Measurements from ENCODE around the gene GINS3. TPM values are rescaled to one million over a fixed set of nuclear protein-coding genes. Genes with fewer than 3 reads are reported as not detected.
"Not testable (repeated sequence)": the region's sequence is repeated elsewhere in the genome, so short reads cannot be mapped to it uniquely, and the experiment has no call there.

Gene GINS3
- total RNA-seq, 1 donor from 2014 or later: 7.0 TPM

GRCh38 chr16:58389724-58390123 lies 2.5 kb upstream of the GINS3 start:
- DNase-seq (ENCODE audit: low spot score): no peak

GRCh38 chr16:58393138-58393504 lies 850 bp downstream of the GINS3 start:
- DNase-seq (ENCODE audit: low spot score): no peak

- DNase-seq (ENCODE audit: low spot score): not testable (repeated sequence)
Observed at GRCh38 chr16:58396897-58397296, 4.6 kb downstream of the GINS3 start.

- DNase-seq (ENCODE audit: low spot score): no peak
Observed at GRCh38 chr16:58399718-58400633, 7.7 kb downstream of the GINS3 start.

- not testable (repeated sequence) for DNase-seq (ENCODE audit: low spot score)
Observed at GRCh38 chr16:58401305-58401704, 9.0 kb downstream of the GINS3 start.

- no peak for DNase-seq (ENCODE audit: low spot score)
Observed at GRCh38 chr16:58402796-58403195, 10.5 kb downstream of the GINS3 start.

- no peak for DNase-seq (ENCODE audit: low spot score)
Observed at GRCh38 chr16:58409316-58409973, 17.2 kb downstream of the GINS3 start.

GRCh38 chr16:58411336-58411735 lies 19.1 kb downstream of the GINS3 start:
- DNase-seq (ENCODE audit: low spot score): no peak

GRCh38 chr16:58411736-58412614 lies 19.7 kb downstream of the GINS3 start:
- DNase-seq (ENCODE audit: low spot score): no peak

GRCh38 chr16:58412615-58412970 lies 20.3 kb downstream of the GINS3 start:
- not testable (repeated sequence) for DNase-seq (ENCODE audit: low spot score)

GRCh38 chr16:58413359-58413758 lies 21.1 kb downstream of the GINS3 start:
- no peak for DNase-seq (ENCODE audit: low spot score)

GRCh38 chr16:58415003-58415402 lies 22.7 kb downstream of the GINS3 start:
- DNase-seq (ENCODE audit: low spot score): no peak

GRCh38 chr16:58415961-58416360 lies 23.7 kb downstream of the GINS3 start:
- not testable (repeated sequence) for DNase-seq (ENCODE audit: low spot score)

- no peak for DNase-seq (ENCODE audit: low spot score)
Observed at GRCh38 chr16:58417035-58417434, 24.8 kb downstream of the GINS3 start.

GRCh38 chr16:58417600-58417999 lies 25.3 kb downstream of the GINS3 start:
- no peak for DNase-seq (ENCODE audit: low spot score)

GRCh38 chr16:58418026-58418425 lies 25.8 kb downstream of the GINS3 start:
- DNase-seq (ENCODE audit: low spot score): no peak

- DNase-seq (ENCODE audit: low spot score): no peak
Observed at GRCh38 chr16:58418601-58419000, 26.3 kb downstream of the GINS3 start.

- DNase-seq (ENCODE audit: low spot score): no peak
Observed at GRCh38 chr16:58419241-58419990, 27.1 kb downstream of the GINS3 start.

- DNase-seq (ENCODE audit: low spot score): no peak
Observed at GRCh38 chr16:58421059-58421458, 28.8 kb downstream of the GINS3 start.

- no peak for DNase-seq (ENCODE audit: low spot score)
Observed at GRCh38 chr16:58421529-58421928, 29.3 kb downstream of the GINS3 start.

- DNase-seq (ENCODE audit: low spot score): no peak
Observed at GRCh38 chr16:58422809-58423208, 30.5 kb downstream of the GINS3 start.
